Measurements from ENCODE around the gene DPP6.

Gene DPP6

GRCh38 chr7:154777023-154777422, 724.8 kb downstream of the DPP6 start:
- ChIA-PET CTCF (no interaction called here), POLR2A (no interaction called here)
- H3K9me3 ChIP-seq (ENCODE audit: control extremely low read depth in 1 of 5, control insufficient read depth in 4 of 5, insufficient read depth in 2 of 5, low read depth in 1 of 5, low read length in 4 of 5): no peaks in the 10 kb centered on the region
- no peaks in the 10 kb centered on the region for H3K27me3 ChIP-seq (replicated peaks in 2 of 5; ENCODE audit: control insufficient read depth in 4 of 5, insufficient read depth in 5 of 5, low read length in 4 of 5)
- no peak overlapping the region for H3K4me3 ChIP-seq (ENCODE audit: control insufficient read depth in 1 of 7, extremely low read depth in 1 of 7, insufficient read depth in 4 of 7, low read depth in 2 of 7, low read length in 6 of 7)
- no peak overlapping the region for H3K27ac ChIP-seq (ENCODE audit: insufficient read depth in 1 of 2, low read depth in 1 of 2, low read length in 2 of 2, poor library complexity in 1 of 2, severe bottlenecking in 2 of 2)
- no peak for DNase-seq
- no peaks in the 10 kb centered on the region for H3K4me1 ChIP-seq (ENCODE audit: control extremely low read depth in 1 of 4, control insufficient read depth in 4 of 4, insufficient read depth in 4 of 4, low read length in 3 of 4)
- 90% methylated on average over 3 of the region's 5 CpGs for WGBS (ENCODE audit: insufficient coverage)
- H3K36me3 ChIP-seq (ENCODE audit: control insufficient read depth in 4 of 4, insufficient read depth in 4 of 4, low read length in 3 of 4): no peaks in the 10 kb centered on the region

GRCh38 chr7:154777489-154777888, 725.3 kb downstream of the DPP6 start:
- ChIA-PET POLR2A (no interaction called here), CTCF (no interaction called here)
- DNase-seq: no peak
- Histone ChIP-seq H3K9me3 (ENCODE audit: control extremely low read depth in 1 of 5, control insufficient read depth in 4 of 5, insufficient read depth in 2 of 5, low read depth in 1 of 5, low read length in 4 of 5) (no peaks in the 10 kb centered on the region), H3K4me3 (ENCODE audit: control insufficient read depth in 1 of 7, extremely low read depth in 1 of 7, insufficient read depth in 4 of 7, low read depth in 2 of 7, low read length in 6 of 7) (no peak overlapping the region), H3K36me3 (ENCODE audit: control insufficient read depth in 4 of 4, insufficient read depth in 4 of 4, low read length in 3 of 4) (no peaks in the 10 kb centered on the region), H3K27ac (ENCODE audit: insufficient read depth in 1 of 2, low read depth in 1 of 2, low read length in 2 of 2, poor library complexity in 1 of 2, severe bottlenecking in 2 of 2) (no peak overlapping the region), H3K4me1 (ENCODE audit: control extremely low read depth in 1 of 4, control insufficient read depth in 4 of 4, insufficient read depth in 4 of 4, low read length in 3 of 4) (no peaks in the 10 kb centered on the region), H3K27me3 (replicated peaks in 2 of 5; ENCODE audit: control insufficient read depth in 4 of 5, insufficient read depth in 5 of 5, low read length in 4 of 5) (no peaks in the 10 kb centered on the region)
- 100% methylated on average over 13 of the region's 13 CpGs for WGBS (ENCODE audit: insufficient coverage)

- CTCF ChIA-PET: no interaction called here
- POLR2A ChIA-PET: no interaction called here
Observed at GRCh38 chr7:154777908-154778307, 725.7 kb downstream of the DPP6 start.

GRCh38 chr7:154781369-154782303, 729.4 kb downstream of the DPP6 start:
- no peak for DNase-seq
- Histone ChIP-seq H3K4me1 (ENCODE audit: control extremely low read depth in 1 of 4, control insufficient read depth in 4 of 4, insufficient read depth in 4 of 4, low read length in 3 of 4) (no peaks in the 10 kb centered on the region), H3K27ac (ENCODE audit: insufficient read depth in 1 of 2, low read depth in 1 of 2, low read length in 2 of 2, poor library complexity in 1 of 2, severe bottlenecking in 2 of 2) (no peak overlapping the region), H3K4me3 (ENCODE audit: control insufficient read depth in 1 of 7, extremely low read depth in 1 of 7, insufficient read depth in 4 of 7, low read depth in 2 of 7, low read length in 6 of 7) (no peak overlapping the region), H3K36me3 (ENCODE audit: control insufficient read depth in 4 of 4, insufficient read depth in 4 of 4, low read length in 3 of 4) (no peaks in the 10 kb centered on the region), H3K27me3 (replicated peaks in 2 of 5; ENCODE audit: control insufficient read depth in 4 of 5, insufficient read depth in 5 of 5, low read length in 4 of 5) (no peaks in the 10 kb centered on the region), H3K9me3 (ENCODE audit: control extremely low read depth in 1 of 5, control insufficient read depth in 4 of 5, insufficient read depth in 2 of 5, low read depth in 1 of 5, low read length in 4 of 5) (peaks cover 0 to 4% (median 2%) of the 10 kb centered on the region in 5 experiments)
- ChIA-PET CTCF (no interaction called here), POLR2A (no interaction called here)
- 89% methylated on average over 12 of the region's 16 CpGs for WGBS (ENCODE audit: insufficient coverage)

More at GRCh38 chr7:154777908-154778307, 725.7 kb downstream of the DPP6 start:
- 94% methylated on average over 4 of the region's 6 CpGs for WGBS (ENCODE audit: insufficient coverage)
- no peak overlapping the region for H3K27ac ChIP-seq (ENCODE audit: insufficient read depth in 1 of 2, low read depth in 1 of 2, low read length in 2 of 2, poor library complexity in 1 of 2, severe bottlenecking in 2 of 2)
- H3K4me3 ChIP-seq (ENCODE audit: control insufficient read depth in 1 of 7, extremely low read depth in 1 of 7, insufficient read depth in 4 of 7, low read depth in 2 of 7, low read length in 6 of 7): no peak overlapping the region
- no peaks in the 10 kb centered on the region for H3K36me3 ChIP-seq (ENCODE audit: control insufficient read depth in 4 of 4, insufficient read depth in 4 of 4, low read length in 3 of 4)
- H3K9me3 ChIP-seq (ENCODE audit: control extremely low read depth in 1 of 5, control insufficient read depth in 4 of 5, insufficient read depth in 2 of 5, low read depth in 1 of 5, low read length in 4 of 5): no peaks in the 10 kb centered on the region
- DNase-seq: no peak
- H3K27me3 ChIP-seq (replicated peaks in 2 of 5; ENCODE audit: control insufficient read depth in 4 of 5, insufficient read depth in 5 of 5, low read length in 4 of 5): no peaks in the 10 kb centered on the region
- no peaks in the 10 kb centered on the region for H3K4me1 ChIP-seq (ENCODE audit: control extremely low read depth in 1 of 4, control insufficient read depth in 4 of 4, insufficient read depth in 4 of 4, low read length in 3 of 4)

DNA sequence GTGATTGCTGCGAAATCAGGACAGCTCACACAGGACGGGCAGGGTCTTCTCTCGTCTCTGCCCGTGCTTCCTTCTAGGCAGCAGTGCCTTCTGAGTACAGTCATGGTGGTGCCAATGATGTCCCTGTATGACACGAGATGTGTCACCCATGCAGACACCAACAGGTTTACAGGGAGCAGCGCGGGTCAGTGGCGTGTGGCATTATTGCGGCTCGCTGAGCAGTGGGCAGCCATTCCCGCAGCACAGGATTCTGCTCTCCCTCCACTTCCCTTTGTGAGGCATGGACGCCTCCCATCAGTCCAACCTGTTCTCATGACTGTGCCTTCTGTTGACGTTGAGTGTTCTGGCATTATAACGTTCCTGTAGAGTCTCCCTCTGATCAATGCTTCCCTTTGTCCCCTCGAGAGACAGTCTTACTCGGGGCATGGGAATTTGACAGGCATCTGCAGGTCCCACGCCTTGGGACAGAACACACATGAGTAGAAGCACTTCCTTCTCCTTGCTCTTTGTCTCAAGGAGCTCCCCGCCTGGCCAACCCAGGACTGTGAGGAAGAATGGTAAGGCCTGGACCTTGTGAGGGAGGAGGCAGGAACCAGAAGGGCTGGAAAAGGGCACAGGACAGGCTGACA, 731.2 kb downstream of the DPP6 start:
- Histone ChIP-seq H3K4me1 (ENCODE audit: control extremely low read depth in 1 of 4, control insufficient read depth in 4 of 4, insufficient read depth in 4 of 4, low read length in 3 of 4) (no peaks in the 10 kb centered on the region), H3K4me3 (ENCODE audit: control insufficient read depth in 1 of 7, extremely low read depth in 1 of 7, insufficient read depth in 4 of 7, low read depth in 2 of 7, low read length in 6 of 7) (no peak overlapping the region), H3K36me3 (ENCODE audit: control insufficient read depth in 4 of 4, insufficient read depth in 4 of 4, low read length in 3 of 4) (no peaks in the 10 kb centered on the region), H3K9me3 (ENCODE audit: control extremely low read depth in 1 of 5, control insufficient read depth in 4 of 5, insufficient read depth in 2 of 5, low read depth in 1 of 5, low read length in 4 of 5) (peaks cover 0 to 4% (median 2%) of the 10 kb centered on the region in 5 experiments), H3K27ac (ENCODE audit: insufficient read depth in 1 of 2, low read depth in 1 of 2, low read length in 2 of 2, poor library complexity in 1 of 2, severe bottlenecking in 2 of 2) (no peak overlapping the region), H3K27me3 (replicated peaks in 2 of 5; ENCODE audit: control insufficient read depth in 4 of 5, insufficient read depth in 5 of 5, low read length in 4 of 5) (no peaks in the 10 kb centered on the region)
- no peak for DNase-seq
- CTCF ChIA-PET: no interaction called here
- POLR2A ChIA-PET: no interaction called here
- 91% methylated on average over 15 of the region's 18 CpGs for WGBS (ENCODE audit: insufficient coverage)

GRCh38 chr7:154785898-154786297, 733.7 kb downstream of the DPP6 start:
- Histone ChIP-seq H3K4me1 (ENCODE audit: control extremely low read depth in 1 of 4, control insufficient read depth in 4 of 4, insufficient read depth in 4 of 4, low read length in 3 of 4) (no peaks in the 10 kb centered on the region), H3K27ac (ENCODE audit: insufficient read depth in 1 of 2, low read depth in 1 of 2, low read length in 2 of 2, poor library complexity in 1 of 2, severe bottlenecking in 2 of 2) (no peak overlapping the region), H3K9me3 (ENCODE audit: control extremely low read depth in 1 of 5, control insufficient read depth in 4 of 5, insufficient read depth in 2 of 5, low read depth in 1 of 5, low read length in 4 of 5) (peaks cover 0 to 4% (median 2%) of the 10 kb centered on the region in 5 experiments), H3K36me3 (ENCODE audit: control insufficient read depth in 4 of 4, insufficient read depth in 4 of 4, low read length in 3 of 4) (no peaks in the 10 kb centered on the region), H3K27me3 (replicated peaks in 2 of 5; ENCODE audit: control insufficient read depth in 4 of 5, insufficient read depth in 5 of 5, low read length in 4 of 5) (no peaks in the 10 kb centered on the region), H3K4me3 (ENCODE audit: control insufficient read depth in 1 of 7, extremely low read depth in 1 of 7, insufficient read depth in 4 of 7, low read depth in 2 of 7, low read length in 6 of 7) (no peak overlapping the region)
- DNase-seq: no peak
- 100% methylated on average over 2 of the region's 2 CpGs for WGBS (ENCODE audit: insufficient coverage)
- ChIA-PET POLR2A (no interaction called here), CTCF (interaction anchor here (0.7 kb wide), 1 partner anchor 1342 kb away, joined by 3 read pairs; no protein-coding TSS in a partner anchor)

DNA sequence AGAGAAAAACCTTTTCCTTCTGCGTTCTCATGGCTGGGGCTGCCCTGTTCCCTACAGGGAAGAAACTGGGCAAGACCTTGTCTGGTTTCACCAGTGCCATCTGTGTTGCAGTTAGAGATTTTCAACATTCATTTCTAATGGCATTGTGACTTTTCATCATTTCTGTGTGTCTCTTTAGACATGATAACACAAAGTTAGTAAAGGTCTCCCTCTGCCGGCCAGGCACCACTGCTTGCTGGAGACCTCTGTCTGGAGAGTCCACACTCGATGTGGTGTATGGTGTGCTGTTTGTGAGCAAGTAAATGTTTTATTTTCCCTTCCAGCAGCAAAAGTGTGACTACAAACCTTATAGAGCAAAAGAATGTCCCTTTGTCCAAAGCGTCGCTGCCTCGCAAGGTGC, 737.2 kb downstream of the DPP6 start:
- Histone ChIP-seq H3K36me3 (ENCODE audit: control insufficient read depth in 4 of 4, insufficient read depth in 4 of 4, low read length in 3 of 4) (no peaks in the 10 kb centered on the region), H3K4me3 (ENCODE audit: control insufficient read depth in 1 of 7, extremely low read depth in 1 of 7, insufficient read depth in 4 of 7, low read depth in 2 of 7, low read length in 6 of 7) (no peak overlapping the region), H3K9me3 (ENCODE audit: control extremely low read depth in 1 of 5, control insufficient read depth in 4 of 5, insufficient read depth in 2 of 5, low read depth in 1 of 5, low read length in 4 of 5) (peaks cover 0 to 4% (median 0%) of the 10 kb centered on the region in 5 experiments), H3K27me3 (replicated peaks in 2 of 5; ENCODE audit: control insufficient read depth in 4 of 5, insufficient read depth in 5 of 5, low read length in 4 of 5) (peaks cover 0 to 14% (median 6%) of the 10 kb centered on the region in 5 experiments), H3K4me1 (ENCODE audit: control extremely low read depth in 1 of 4, control insufficient read depth in 4 of 4, insufficient read depth in 4 of 4, low read length in 3 of 4) (no peaks in the 10 kb centered on the region), H3K27ac (ENCODE audit: insufficient read depth in 1 of 2, low read depth in 1 of 2, low read length in 2 of 2, poor library complexity in 1 of 2, severe bottlenecking in 2 of 2) (no peak overlapping the region)
- no peak for DNase-seq
- ChIA-PET POLR2A (no interaction called here), CTCF (no interaction called here)
- 98% methylated on average over 4 of the region's 6 CpGs for WGBS (ENCODE audit: insufficient coverage)
